ENCODE measurements around the gene MAST3. TPM values are rescaled to one million over a fixed set of nuclear protein-coding genes. Genes with fewer than 3 reads are reported as not detected.

MAST3 gene
- 10 to 100 TPM; 25.2 to 37.3 (median 34.7) TPM for total RNA-seq
- long read RNA-seq, donor 1, partial matches to known transcripts: 2 of 11 reads
- long read RNA-seq, donor 1, other reads (novel, unspliced or antisense): 9 of 11 reads
- long read RNA-seq, donor 2, partial matches to known transcripts: 0 of 8 reads
- long read RNA-seq, donor 2, other reads (novel, unspliced or antisense): 8 of 8 reads

GRCh38 chr19:18097217-18097992, at the start of gene MAST3:
Gene MAST3, plus strand, starts transcription at chr19:18097778. Its CDS starts 15 bp downstream, at chr19:18097793.
- TF ChIP-seq CTCF (IDR thresholded peaks at IDR 0.05): no peak
- ATAC-seq (peak; percentile 99), DNase-seq (peak; percentile 93 to 95 (median 94))
- H3K36me3 ChIP-seq (ENCODE audit: low read depth): no peaks in the 10 kb centered on the region
- intact Hi-C loops (cut with DNase I, micrococcal nuclease): no loop called here
- H3K4me3 ChIP-seq: no peak within 1 kb of the TSS
- no peaks in the 10 kb centered on the region for H3K9me3 ChIP-seq
- H3K4me1 ChIP-seq (ENCODE audit: low read depth): peaks cover 15% of the 10 kb centered on the region

GRCh38 chr19:18049385-18049784, 48.2 kb upstream of the MAST3 start:
- Histone ChIP-seq H3K9me3 (no peaks in the 10 kb centered on the region), H3K36me3 (ENCODE audit: low read depth) (no peaks in the 10 kb centered on the region), H3K4me3 (no peak overlapping the region), H3K4me1 (ENCODE audit: low read depth) (peaks cover 25% of the 10 kb centered on the region)
- TF ChIP-seq CTCF (IDR thresholded peaks at IDR 0.05): no peak
- peak; percentile 60 for ATAC-seq
- intact Hi-C loops (cut with DNase I, micrococcal nuclease): no loop called here
- DNase-seq: peak; percentile 83 to 86 (median 86)

- TF ChIP-seq CTCF (IDR thresholded peaks at IDR 0.05): no peak
- ATAC-seq: no peak
- no peaks in the 10 kb centered on the region for H3K9me3 ChIP-seq
- H3K36me3 ChIP-seq (ENCODE audit: low read depth): no peaks in the 10 kb centered on the region
- intact Hi-C loops (cut with DNase I, micrococcal nuclease): no loop called here
- no peak overlapping the region for H3K4me3 ChIP-seq
- DNase-seq: peak in 1 of 3 donors; percentile 42
- H3K4me1 ChIP-seq (ENCODE audit: low read depth): peaks cover 14% of the 10 kb centered on the region
These were observed 45.7 kb upstream of the MAST3 start for GRCh38 chr19:18051887-18052286.

- DNase-seq (no peak), ATAC-seq (no peak)
- Histone ChIP-seq H3K36me3 (ENCODE audit: low read depth) (no peaks in the 10 kb centered on the region), H3K4me1 (ENCODE audit: low read depth) (peaks cover 17% of the 10 kb centered on the region), H3K4me3 (no peak overlapping the region), H3K9me3 (no peaks in the 10 kb centered on the region)
- intact Hi-C loops (cut with DNase I, micrococcal nuclease): no loop called here
- no peak for TF ChIP-seq CTCF (IDR thresholded peaks at IDR 0.05)
These were observed 43.9 kb upstream of the MAST3 start for GRCh38 chr19:18053576-18054219.

- Histone ChIP-seq H3K36me3 (ENCODE audit: low read depth) (no peaks in the 10 kb centered on the region), H3K9me3 (no peaks in the 10 kb centered on the region), H3K4me3 (no peak overlapping the region), H3K4me1 (ENCODE audit: low read depth) (peaks cover 7% of the 10 kb centered on the region)
- DNase-seq (no peak), ATAC-seq (no peak)
- TF ChIP-seq CTCF (IDR thresholded peaks at IDR 0.05): no peak
- intact Hi-C loops (cut with DNase I, micrococcal nuclease): loop anchor here in 1 of 2 donors (5.0 kb wide), 1 partner anchor 49 kb away; the partner anchor contains the start of gene ARRDC2
These were observed 41.6 kb upstream of the MAST3 start for GRCh38 chr19:18055967-18056366.
